ENCODE measurements around the gene MYCN. TPM values are rescaled to one million over a fixed set of nuclear protein-coding genes. Genes with fewer than 3 reads are reported as not detected.

MYCN gene
- total and polyA plus RNA-seq, 2 of the 13 experiments (the other 11 are each of a cell fraction or from before 2014, with no cell fraction given), result not detected

GRCh38 chr2:15948704-15948957 is 8.3 kb downstream of the MYCN start:
- WGBS (ENCODE audit: low lambda C conversion rate), result 34% methylated on average over 3 of the region's 3 CpGs
- no peaks in the 10 kb centered on the region for H3K9me3 ChIP-seq (ENCODE audit: low read length)
- H4K20me1 ChIP-seq (ENCODE audit: insufficient read depth, low read length), result no peaks in the 10 kb centered on the region
- FAIRE-seq (no peak), ATAC-seq (no peak), DNase-seq (ENCODE audit: low spot score) (no peak)
- ChIA-PET POLR2A (no interaction called here), CTCF (ENCODE audit: low intra/inter-chr PET ratio, low total read pairs) (no interaction called here)
- intact Hi-C loops (cut with micrococcal nuclease; ENCODE audit: unreplicated experiment) (no loop called here), in situ Hi-C loops (cut with HindIII; ENCODE audit: extremely low pct_ligation_motif_present, low pct_unique_long_range_greater_than_20kb) (loop anchor here (10.0 kb wide), 1 partner anchor 536 kb away; no protein-coding TSS in a partner anchor)
- H3K4me3 ChIP-seq (replicated peaks in 1 of 3; ENCODE audit: insufficient read depth in 1 of 3, low read depth in 2 of 3, low read length in 3 of 3), result no peak overlapping the region
- H3K9ac ChIP-seq (ENCODE audit: insufficient read depth, low read depth, low read length), result no peak overlapping the region
- no peaks in the 10 kb centered on the region for H3K79me2 ChIP-seq (ENCODE audit: insufficient read depth, low read length)
- H3K27me3 ChIP-seq (ENCODE audit: control insufficient read depth in 1 of 2, insufficient read depth in 2 of 2, low read length in 2 of 2), result peaks cover 0 to 17% of the 10 kb centered on the region in 2 experiments; a peak in 2 of 5 replicates
- H2AFZ ChIP-seq (ENCODE audit: low read length), result no peak overlapping the region
- no peak overlapping the region for H3K27ac ChIP-seq (ENCODE audit: extremely low read length, insufficient read depth, low read length)
- H3K36me3 ChIP-seq (replicated peaks in 1 of 2; ENCODE audit: control insufficient read depth in 1 of 2, insufficient read depth in 2 of 2, low read length in 2 of 2), result no peaks in the 10 kb centered on the region
- no TSS peak for BruUV-seq (replicated peaks)
- no peak overlapping the region for H3K4me2 ChIP-seq (ENCODE audit: low read depth, low read length)
- TF ChIP-seq FOXM1 (CRISPR knock-in tag; IDR thresholded peaks at IDR 0.05) (no peak), RELA (CRISPR knock-in tag; IDR thresholded peaks at IDR 0.05) (no peak), NFE2 (CRISPR knock-in tag; IDR thresholded peaks at IDR 0.05) (no peak), YEATS4 (CRISPR knock-in tag; IDR thresholded peaks at IDR 0.05; ENCODE audit: borderline replicate concordance) (no peak), ETV5 (CRISPR knock-in tag; IDR thresholded peaks at IDR 0.05; ENCODE audit: borderline replicate concordance) (no peak), SATB2 (CRISPR knock-in tag; IDR thresholded peaks at IDR 0.05) (no peak)
- no peaks in the 10 kb centered on the region for H3K4me1 ChIP-seq (ENCODE audit: insufficient read depth, low read length)

DNA sequence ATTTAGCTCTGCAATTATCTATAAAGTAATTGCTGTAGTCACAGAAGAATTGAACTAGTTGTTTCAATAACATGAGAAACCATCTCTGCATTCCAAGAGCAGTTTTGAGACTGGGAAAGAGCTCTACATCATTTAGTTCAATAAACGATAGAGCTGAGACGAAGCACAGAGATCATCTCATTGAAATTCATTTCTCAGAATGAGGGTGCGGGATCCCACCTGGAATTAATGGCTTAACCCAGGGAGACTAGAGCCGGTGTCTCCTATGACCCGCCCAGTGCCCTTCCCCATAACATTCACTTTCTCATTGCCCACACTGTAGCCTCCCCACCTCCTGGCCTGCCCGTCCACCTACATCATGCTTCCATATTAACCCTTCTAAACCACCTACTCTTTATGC is 8.8 kb downstream of the MYCN start:
- Histone ChIP-seq H3K9me3 (ENCODE audit: low read length) (no peaks in the 10 kb centered on the region), H3K36me3 (replicated peaks in 1 of 2; ENCODE audit: control insufficient read depth in 1 of 2, insufficient read depth in 2 of 2, low read length in 2 of 2) (no peaks in the 10 kb centered on the region), H3K9ac (ENCODE audit: insufficient read depth, low read depth, low read length) (no peak overlapping the region), H3K27ac (ENCODE audit: extremely low read length, insufficient read depth, low read length) (no peak overlapping the region), H3K27me3 (ENCODE audit: control insufficient read depth in 1 of 2, insufficient read depth in 2 of 2, low read length in 2 of 2) (peaks cover 0 to 17% of the 10 kb centered on the region in 2 experiments; a peak in 2 of 5 replicates), H4K20me1 (ENCODE audit: insufficient read depth, low read length) (no peaks in the 10 kb centered on the region), H3K4me1 (ENCODE audit: insufficient read depth, low read length) (no peaks in the 10 kb centered on the region), H3K4me2 (ENCODE audit: low read depth, low read length) (no peak overlapping the region), H3K4me3 (replicated peaks in 1 of 3; ENCODE audit: insufficient read depth in 1 of 3, low read depth in 2 of 3, low read length in 3 of 3) (no peak overlapping the region), H3K79me2 (ENCODE audit: insufficient read depth, low read length) (no peaks in the 10 kb centered on the region), H2AFZ (ENCODE audit: low read length) (no peak overlapping the region)
- no peak for FAIRE-seq
- no TSS peak for BruUV-seq (replicated peaks)
- intact Hi-C loops (cut with micrococcal nuclease; ENCODE audit: unreplicated experiment) (no loop called here), in situ Hi-C loops (cut with HindIII; ENCODE audit: extremely low pct_ligation_motif_present, low pct_unique_long_range_greater_than_20kb) (loop anchor here (10.0 kb wide), 1 partner anchor 536 kb away; no protein-coding TSS in a partner anchor)
- 44% methylated on average over 6 of the region's 6 CpGs for WGBS (ENCODE audit: low lambda C conversion rate)
- CTCF ChIA-PET (ENCODE audit: low intra/inter-chr PET ratio, low total read pairs), result no interaction called here
- DNase-seq (ENCODE audit: low spot score), result no peak
- ATAC-seq, result no peak
- POLR2A ChIA-PET, result no interaction called here
- TF ChIP-seq ZFP62 (CRISPR knock-in tag; IDR thresholded peaks at IDR 0.05) (no peak), MBNL3 (CRISPR knock-in tag; conservative IDR thresholded peaks at IDR 0.05) (no peak), ZNF451 (CRISPR knock-in tag; IDR thresholded peaks at IDR 0.05) (no peak), BCL6 (CRISPR knock-in tag; IDR thresholded peaks at IDR 0.05) (no peak), TRIM24 (CRISPR knock-in tag; IDR thresholded peaks at IDR 0.05) (no peak), ZBTB7B (CRISPR knock-in tag; IDR thresholded peaks at IDR 0.05) (no peak), NONO (IDR thresholded peaks at IDR 0.05) (no peak), NONO (CRISPR knock-in tag; conservative IDR thresholded peaks at IDR 0.05) (no peak)

All from HepG2 (cell line).